ENCODE results near the gene ZNFX1.

The ZNFX1 gene

GRCh38 chr20:49293122-49293521 lies 15.3 kb upstream of the ZNFX1 start:
- no peak for FAIRE-seq
- no peak for DNase-seq (ENCODE audit: low spot score)

- DNase-seq (ENCODE audit: low spot score) (no peak), FAIRE-seq (no peak)
Observed at GRCh38 chr20:49292010-49292409, 14.2 kb upstream of the ZNFX1 start.

- DNase-seq (ENCODE audit: low spot score), result peak; percentile 35
- FAIRE-seq, result no peak
Observed at GRCh38 chr20:49291200-49291599, 13.3 kb upstream of the ZNFX1 start.

GRCh38 chr20:49290608-49291191 lies 12.8 kb upstream of the ZNFX1 start:
- peak; percentile 46 for DNase-seq (ENCODE audit: low spot score)
- FAIRE-seq, result no peak

GRCh38 chr20:49288784-49289696 lies 11.2 kb upstream of the ZNFX1 start:
- peak; percentile 10 for DNase-seq (ENCODE audit: low spot score)
- no peak for FAIRE-seq

GRCh38 chr20:49288250-49288751 lies 10.4 kb upstream of the ZNFX1 start:
- FAIRE-seq, result no peak
- peak; percentile 7 for DNase-seq (ENCODE audit: low spot score)

GRCh38 chr20:49287555-49288249 lies 9.8 kb upstream of the ZNFX1 start:
- DNase-seq (ENCODE audit: low spot score) (peak; percentile 54), FAIRE-seq (peak; percentile 49)

GRCh38 chr20:49286689-49287551 lies 9.1 kb upstream of the ZNFX1 start:
- peak; percentile 36 for FAIRE-seq
- peak; percentile 55 for DNase-seq (ENCODE audit: low spot score)

GRCh38 chr20:49285813-49286494 lies 8.1 kb upstream of the ZNFX1 start:
- DNase-seq (ENCODE audit: low spot score) (no peak), FAIRE-seq (no peak)

GRCh38 chr20:49285233-49285668 lies 7.4 kb upstream of the ZNFX1 start:
- FAIRE-seq, result no peak
- peak; percentile 7 for DNase-seq (ENCODE audit: low spot score)

- no peak for DNase-seq (ENCODE audit: low spot score)
- FAIRE-seq, result no peak
Observed at GRCh38 chr20:49284818-49285217, 7.0 kb upstream of the ZNFX1 start.

- FAIRE-seq (no peak), DNase-seq (ENCODE audit: low spot score) (peak; percentile 25)
Observed at GRCh38 chr20:49283703-49284625, 6.1 kb upstream of the ZNFX1 start.

- FAIRE-seq, result no peak
- DNase-seq (ENCODE audit: low spot score), result no peak
Observed at GRCh38 chr20:49283176-49283702, 5.4 kb upstream of the ZNFX1 start.

GRCh38 chr20:49282584-49283171 lies 4.8 kb upstream of the ZNFX1 start:
- FAIRE-seq (no peak), DNase-seq (ENCODE audit: low spot score) (no peak)

- FAIRE-seq, result no peak
Observed at GRCh38 chr20:49281913-49282467, 4.1 kb upstream of the ZNFX1 start.

GRCh38 chr20:49281059-49281912 lies 3.4 kb upstream of the ZNFX1 start:
- DNase-seq (ENCODE audit: low spot score) (peak; percentile 51), FAIRE-seq (no peak)

More at GRCh38 chr20:49281913-49282467, 4.1 kb upstream of the ZNFX1 start:
- no peak for DNase-seq (ENCODE audit: low spot score)

- no peak for DNase-seq (ENCODE audit: low spot score)
- no peak for FAIRE-seq
Observed at GRCh38 chr20:49280463-49281058, 2.7 kb upstream of the ZNFX1 start.
